Fibroblast of the aortic adventitia (primary cell): ENCODE measurements around the gene DLST. TPM values are rescaled to one million over a fixed set of nuclear protein-coding genes. Genes with fewer than 3 reads are reported as not detected.
A peak's percentile ranks its signal among the peaks of the same experiment; 100 is the strongest.

Experiments used
- DNase-seq: peaks from one replicate; pipeline ENCODE4 v3.0.0-alpha.2; 2010; ENCODE audit warnings: low read depth
- H3K4me3 ChIP-seq: 2 replicates; pipeline ENCODE4 v1.5.1; 2011; ENCODE audit warnings: low read depth, mild to moderate bottlenecking, control low read depth, low read length, moderate library complexity
- CTCF ChIP-seq: IDR thresholded peaks from 2 replicates; pipeline ENCODE4 v1.5.1; 2011; ENCODE audit warnings: mild to moderate bottlenecking, low read length, control low read depth, inconsistent platforms; ENCODE audit not compliant: insufficient read depth
- total RNA-seq: library from RNA; depleted of rRNA; stranded (reverse); fragments of >200 nt; gene quantifications from 2 replicates; pipeline ENCODE4 v1.2.3, GENCODE V29; 2012; ENCODE audit warnings: low replicate concordance

The DLST gene
- 31.1 and 68.5 TPM in 2 replicates for total RNA-seq

DNA sequence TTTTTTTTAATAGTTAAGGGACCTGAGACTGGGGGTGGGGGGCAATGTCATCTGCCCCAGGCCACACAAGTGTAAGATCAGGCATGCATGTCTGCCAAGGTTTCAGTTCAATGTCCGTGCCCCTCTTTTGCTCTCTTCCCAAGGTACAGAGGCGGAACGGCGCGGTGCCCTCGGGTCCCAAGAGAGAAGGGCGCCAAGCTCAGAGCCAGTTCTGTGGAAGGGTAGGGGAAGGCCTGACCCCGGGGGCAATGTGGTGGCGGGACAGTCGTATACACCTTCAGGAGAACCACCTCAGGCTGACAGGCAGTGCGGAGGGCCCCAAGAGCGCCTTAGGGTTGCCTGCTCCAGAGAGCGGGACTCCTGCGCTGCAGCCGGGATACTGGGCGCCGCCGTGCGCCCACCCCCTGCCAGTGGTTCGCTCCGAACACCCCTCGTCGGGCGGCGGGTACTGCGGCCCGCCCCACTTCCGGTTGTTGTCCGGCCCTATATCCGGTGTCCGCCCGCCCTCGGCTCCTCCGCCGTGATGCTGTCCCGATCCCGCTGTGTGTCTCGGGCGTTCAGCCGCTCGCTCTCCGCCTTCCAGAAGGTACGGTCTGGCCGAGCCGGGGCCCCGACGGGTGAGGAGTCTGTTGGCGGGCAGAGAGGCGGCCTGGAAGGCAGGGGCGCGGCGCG lies at the start of gene DLST:
TSS of gene DLST (plus strand) at position 486 of the 672 bp plus-strand sequence. CDS start at position 524, 38 bp downstream.
- H3K4me3 ChIP-seq: peak within 1 kb of the TSS; percentile 75
- TF ChIP-seq CTCF: no peak
- DNase-seq: peak; percentile 85

- H3K4me3 ChIP-seq: no peak overlapping the region
- no peak for TF ChIP-seq CTCF
- DNase-seq: no peak
These were observed 48.9 kb upstream of the DLST start for GRCh38 chr14:74832849-74833248.

GRCh38 chr14:74834692-74835392 lies 46.9 kb upstream of the DLST start:
- no peak overlapping the region for H3K4me3 ChIP-seq
- DNase-seq: no peak
- TF ChIP-seq CTCF: no peak

GRCh38 chr14:74835645-74836250 lies 46.0 kb upstream of the DLST start:
- no peak for TF ChIP-seq CTCF
- DNase-seq: no peak
- no peak overlapping the region for H3K4me3 ChIP-seq

- H3K4me3 ChIP-seq: no peak overlapping the region
- DNase-seq: peak; percentile 59
- TF ChIP-seq CTCF: no peak
These were observed 45.3 kb upstream of the DLST start for GRCh38 chr14:74836251-74836960.

- no peak for TF ChIP-seq CTCF
- no peak overlapping the region for H3K4me3 ChIP-seq
These were observed 43.5 kb upstream of the DLST start for GRCh38 chr14:74838166-74838565.

More at GRCh38 chr14:74838166-74838565, 43.5 kb upstream of the DLST start:
- no peak for DNase-seq
